HepG2 (cell line): Measurements from ENCODE around the gene FGD5. TPM values are rescaled to one million over a fixed set of nuclear protein-coding genes. Genes with fewer than 3 reads are reported as not detected.

Experiments used
- ATAC-seq: fragments of 200-7000 bp; cut with Tn5 transposase; 3 replicates; pipeline ENCODE4 v1.9.1; 2020; ENCODE audit warnings: mild to moderate bottlenecking, moderate library complexity
- BruUV-seq: library from RNA; stranded (reverse); fragments of 400-500 nt; replicated peaks from 2 replicates; lab custom pipeline; 2021; lab: Mats Ljungman, UMichigan
- CTCF ChIA-PET: fragments of 300-600 bp; formaldehyde crosslinking; extraction: SDS; loops from one replicate; lab custom pipeline; 2021; ENCODE audit warnings: low total read pairs, inconsistent platforms, low intra/inter-chr PET ratio; lab: Yijun Ruan, JAX
- POLR2A ChIA-PET: fragments of 350-600 bp; sonication (Branson Sonifier 250); formaldehyde crosslinking; loops from one replicate; lab custom pipeline; 2020; ENCODE audit warnings: antibody characterized with exemption, inconsistent platforms; lab: Yijun Ruan, JAX
- DNase-seq: peaks from one replicate; pipeline ENCODE4 v3.0.0-alpha.2; 2015; ENCODE audit warnings: low spot score
- FAIRE-seq: peaks from 3 replicates; lab custom pipeline; 2011; peaks lifted over from hg19 to GRCh38; lab: Jason Lieb, UNC
- H2AFZ ChIP-seq: one replicate; pipeline ENCODE4 v1.6.1; 2011; ENCODE audit warnings: low read length, inconsistent platforms
- H3K27ac ChIP-seq: fragments of 300-600 bp; 3 replicates; pipeline ENCODE4 v1.8.0; 2011; ENCODE audit warnings: mixed run types, mild to moderate bottlenecking, mixed read lengths, low read length, inconsistent platforms; ENCODE audit not compliant: insufficient read depth; ENCODE audit errors: extremely low read length
- H3K27me3 ChIP-seq, 2 experiments: fragments of 200-600 bp in 1 of 2; 2 replicates in 1 of 2; 3 replicates in 1 of 2; pipeline versions ENCODE4 v1.6.0 to v1.8.0; 2011; ENCODE audit warnings: low read length in 2 of 2, mild to moderate bottlenecking in 2 of 2, moderate library complexity in 2 of 2, inconsistent platforms in 1 of 2; ENCODE audit not compliant: insufficient read depth in 2 of 2, control insufficient read depth in 1 of 2
- H3K36me3 ChIP-seq, 2 experiments: fragments of 200-600 bp in 1 of 2; replicated peaks in 1 of 2; 2 replicates in 1 of 2; 3 replicates in 1 of 2; pipeline versions ENCODE4 v1.5.1 to v1.8.0; 2011; ENCODE audit warnings: low read length in 2 of 2, inconsistent platforms in 1 of 2; ENCODE audit not compliant: insufficient read depth in 2 of 2, control insufficient read depth in 1 of 2
- H3K4me1 ChIP-seq: 2 replicates; pipeline ENCODE4 v1.5.1; 2012; ENCODE audit warnings: low read length, inconsistent platforms; ENCODE audit not compliant: insufficient read depth
- H3K4me2 ChIP-seq: 2 replicates; pipeline ENCODE4 v1.6.0; 2011; ENCODE audit warnings: low read depth, low read length, inconsistent platforms
- H3K4me3 ChIP-seq, 3 experiments: fragments of 200-600 bp in 1 of 3; sonication (generic), shearing (Covaris generic) in 1 of 3; replicated peaks in 1 of 3; 2 replicates each; pipeline ENCODE4 v1.5.1; 2011 to 2016; ENCODE audit warnings: low read length in 3 of 3, inconsistent platforms in 2 of 3, low read depth in 2 of 3, mild to moderate bottlenecking in 2 of 3, control low read depth in 1 of 3, mixed read lengths in 1 of 3; ENCODE audit not compliant: insufficient read depth in 1 of 3
- H3K79me2 ChIP-seq: one replicate; pipeline ENCODE4 v1.6.1; 2011; ENCODE audit warnings: low read length, inconsistent platforms; ENCODE audit not compliant: insufficient read depth
- H3K9ac ChIP-seq: 2 replicates; pipeline ENCODE4 v1.6.0; 2011; ENCODE audit warnings: mild to moderate bottlenecking, low read depth, low read length, inconsistent platforms; ENCODE audit not compliant: insufficient read depth
- H3K9me3 ChIP-seq: 2 replicates; pipeline ENCODE4 v1.5.1; 2012; ENCODE audit warnings: mild to moderate bottlenecking, low read length
- H4K20me1 ChIP-seq: 2 replicates; pipeline ENCODE4 v1.6.0; 2011; ENCODE audit warnings: inconsistent platforms, mild to moderate bottlenecking, low read length, moderate library complexity; ENCODE audit not compliant: insufficient read depth
- ATF7-NPFF ChIP-seq: sonication (generic); formaldehyde crosslinking; IDR thresholded peaks from 2 replicates; pipeline ENCODE4 v1.8.1; 2023; ENCODE audit warnings: mild to moderate bottlenecking, low read depth, missing genetic modification reagents, moderate library complexity
- FLYWCH1 ChIP-seq: sonication (generic); formaldehyde crosslinking; IDR thresholded peaks from 2 replicates; pipeline ENCODE4 v1.8.1; 2023; ENCODE audit warnings: mild to moderate bottlenecking, missing genetic modification reagents
- ISL2 ChIP-seq: sonication (generic); formaldehyde crosslinking; IDR thresholded peaks from 2 replicates; pipeline ENCODE4 v1.5.0; 2020; ENCODE audit warnings: missing genetic modification reagents
- KLF12 ChIP-seq: sonication (generic); formaldehyde crosslinking; IDR thresholded peaks from 2 replicates; pipeline ENCODE4 v1.4.0; 2020; ENCODE audit warnings: missing genetic modification reagents, borderline replicate concordance
- MYC ChIP-seq: sonication (generic); formaldehyde crosslinking; IDR thresholded peaks from 2 replicates; pipeline ENCODE4 v1.9.0; 2021; ENCODE audit warnings: missing genetic modification reagents, borderline replicate concordance
- MYNN ChIP-seq: sonication (generic); formaldehyde crosslinking; IDR thresholded peaks from 2 replicates; pipeline ENCODE4 v1.4.0; 2020; ENCODE audit warnings: mild to moderate bottlenecking, low read depth, missing genetic modification reagents
- NFATC3 ChIP-seq: sonication (generic); formaldehyde crosslinking; IDR thresholded peaks from 2 replicates; pipeline ENCODE4 v1.5.1; 2020; ENCODE audit warnings: mild to moderate bottlenecking, missing genetic modification reagents
- SETDB1 ChIP-seq: sonication (generic); formaldehyde crosslinking; IDR thresholded peaks from 2 replicates; pipeline ENCODE4 v1.5.1; 2020; ENCODE audit warnings: missing genetic modification reagents, mild to moderate bottlenecking, borderline replicate concordance
- SKI ChIP-seq: fragments of 450-650 bp; IDR thresholded peaks from one replicate; pipeline ENCODE4 v1.6.1; 2018; ENCODE audit warnings: mild to moderate bottlenecking; ENCODE audit not compliant: partially characterized antibody
- SP5 ChIP-seq: IDR thresholded peaks from 2 replicates; pipeline ENCODE4 v1.6.1; 2016; ENCODE audit warnings: low read depth, borderline replicate concordance
- TBX3 ChIP-seq: fragments of 450-650 bp; IDR thresholded peaks from 2 replicates; pipeline ENCODE4 v1.6.1; 2017; ENCODE audit warnings: antibody characterized with exemption, mild to moderate bottlenecking, inconsistent platforms, borderline replicate concordance
- ZNF256 ChIP-seq: sonication (generic); formaldehyde crosslinking; conservative IDR thresholded peaks from 2 replicates; pipeline ENCODE4 v1.4.0; 2020; ENCODE audit warnings: missing genetic modification reagents
- ZNF296 ChIP-seq: sonication (generic); formaldehyde crosslinking; conservative IDR thresholded peaks from 2 replicates; pipeline ENCODE4 v1.5.0; 2020; ENCODE audit warnings: mild to moderate bottlenecking, missing genetic modification reagents
- ZNF564 ChIP-seq: sonication (generic); formaldehyde crosslinking; IDR thresholded peaks from 2 replicates; pipeline ENCODE4 v1.8.1; 2023; ENCODE audit warnings: mild to moderate bottlenecking, missing genetic modification reagents
- ZSCAN21 ChIP-seq: sonication (generic); formaldehyde crosslinking; IDR thresholded peaks from 2 replicates; pipeline ENCODE4 v1.8.0; 2022; ENCODE audit warnings: mild to moderate bottlenecking, missing genetic modification reagents, moderate library complexity, borderline replicate concordance
- WGBS: methylation state at CpG from one replicate; pipeline ENCODE4 v1.1.6; 2017; ENCODE audit warnings: low lambda C conversion rate; 5-methylcytosine and 5-hydroxymethylcytosine counted together
- in situ Hi-C: cut with HindIII; loops from 2 replicates; pipeline ENCODE4 v1.10.0; 2017; ENCODE audit warnings: low pct_unique_long_range_greater_than_20kb; ENCODE audit not compliant: extremely low pct_ligation_motif_present
- intact Hi-C: fragments of 100-400 bp; cut with micrococcal nuclease; formaldehyde crosslinking; loops from one replicate; pipeline ENCODE4 v1.10.0; 2022; ENCODE audit not compliant: unreplicated experiment
- polyA plus RNA-seq, 8 experiments: library from polyadenylated mRNA; depleted of rRNA in 3 of 8; stranded (reverse) in 7 of 8; unstranded in 1 of 8; fragments of >200 nt; fragmentation: Illumina TruSeq in 4 of 8; extraction: Trizol in 4 of 8; gene quantifications; 2 replicates each; pipeline versions ENCODE4 v1.2.1 to v1.2.3, GENCODE V29; 2011 to 2016; ENCODE audit warnings: low read depth in 4 of 8, missing spikeins in 1 of 8, mixed read lengths in 1 of 8; ENCODE audit not compliant: insufficient read depth in 1 of 8
- total RNA-seq, 5 experiments: library from RNA; depleted of rRNA; stranded (reverse); fragments of >200 nt; fragmentation: Illumina TruSeq; extraction: Trizol; gene quantifications; 2 replicates each; pipeline ENCODE4 v1.2.3, GENCODE V29; 2016; ENCODE audit warnings: low read depth in 1 of 5
- TF ChIP-seq, protein P1 (sequence below): sonication (generic); formaldehyde crosslinking; IDR thresholded peaks from 2 replicates; pipeline ENCODE4 v1.4.0; 2020; ENCODE audit warnings: low read depth, missing genetic modification reagents
- TF ChIP-seq, protein P2 (sequence below): sonication (generic); formaldehyde crosslinking; IDR thresholded peaks from 2 replicates; pipeline ENCODE4 v1.5.0; 2020; ENCODE audit warnings: mild to moderate bottlenecking, missing genetic modification reagents

The FGD5 gene
- total and polyA plus RNA-seq, 2 of the 13 experiments (the other 11 are each of a cell fraction or from before 2014, with no cell fraction given), result 0.17 TPM; not detected in 1

DNA sequence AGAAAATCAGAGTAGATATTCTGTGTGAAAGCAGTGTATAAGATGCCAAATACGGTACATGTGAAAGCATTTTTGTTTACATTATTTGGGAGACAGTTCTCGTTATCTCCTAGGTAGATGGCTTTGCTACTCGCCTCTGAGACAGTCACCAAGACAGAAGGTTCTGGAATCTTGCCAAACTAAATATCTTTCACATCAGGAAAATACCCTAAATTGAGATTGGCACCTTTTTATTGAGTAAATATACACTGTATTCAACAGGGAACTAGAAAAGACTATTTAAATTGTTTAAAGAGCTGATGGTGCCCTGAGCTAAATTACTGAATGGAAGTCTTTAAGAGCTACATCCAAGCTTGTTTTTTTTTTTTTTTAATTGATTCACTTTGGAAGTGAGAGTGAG lies 3.4 kb downstream of the FGD5 start:
- peaks cover 0 to 35% of the 10 kb centered on the region in 2 experiments; a peak in 4 of 5 replicates for H3K27me3 ChIP-seq
- WGBS, result 15% methylated on average over 3 of the region's 3 CpGs

More for the DNA sequence above, 3.4 kb downstream of the FGD5 start:
- POLR2A ChIA-PET, result no interaction called here
- TF ChIP-seq SP5 (CRISPR knock-in tag) (no peak), ZNF256 (no peak), SETDB1 (CRISPR knock-in tag) (no peak), MYNN (CRISPR knock-in tag) (no peak), TBX3 (no peak), ZNF564 (CRISPR knock-in tag) (no peak), FLYWCH1 (CRISPR knock-in tag) (no peak), MYC (CRISPR knock-in tag) (no peak), ATF7-NPFF (CRISPR knock-in tag) (no peak), ZNF296 (CRISPR knock-in tag) (no peak), KLF12 (no peak), NFATC3 (CRISPR knock-in tag) (no peak), ZSCAN21 (no peak), ISL2 (CRISPR knock-in tag) (no peak), SKI (no peak)
- TF ChIP-seq, protein P1, sequence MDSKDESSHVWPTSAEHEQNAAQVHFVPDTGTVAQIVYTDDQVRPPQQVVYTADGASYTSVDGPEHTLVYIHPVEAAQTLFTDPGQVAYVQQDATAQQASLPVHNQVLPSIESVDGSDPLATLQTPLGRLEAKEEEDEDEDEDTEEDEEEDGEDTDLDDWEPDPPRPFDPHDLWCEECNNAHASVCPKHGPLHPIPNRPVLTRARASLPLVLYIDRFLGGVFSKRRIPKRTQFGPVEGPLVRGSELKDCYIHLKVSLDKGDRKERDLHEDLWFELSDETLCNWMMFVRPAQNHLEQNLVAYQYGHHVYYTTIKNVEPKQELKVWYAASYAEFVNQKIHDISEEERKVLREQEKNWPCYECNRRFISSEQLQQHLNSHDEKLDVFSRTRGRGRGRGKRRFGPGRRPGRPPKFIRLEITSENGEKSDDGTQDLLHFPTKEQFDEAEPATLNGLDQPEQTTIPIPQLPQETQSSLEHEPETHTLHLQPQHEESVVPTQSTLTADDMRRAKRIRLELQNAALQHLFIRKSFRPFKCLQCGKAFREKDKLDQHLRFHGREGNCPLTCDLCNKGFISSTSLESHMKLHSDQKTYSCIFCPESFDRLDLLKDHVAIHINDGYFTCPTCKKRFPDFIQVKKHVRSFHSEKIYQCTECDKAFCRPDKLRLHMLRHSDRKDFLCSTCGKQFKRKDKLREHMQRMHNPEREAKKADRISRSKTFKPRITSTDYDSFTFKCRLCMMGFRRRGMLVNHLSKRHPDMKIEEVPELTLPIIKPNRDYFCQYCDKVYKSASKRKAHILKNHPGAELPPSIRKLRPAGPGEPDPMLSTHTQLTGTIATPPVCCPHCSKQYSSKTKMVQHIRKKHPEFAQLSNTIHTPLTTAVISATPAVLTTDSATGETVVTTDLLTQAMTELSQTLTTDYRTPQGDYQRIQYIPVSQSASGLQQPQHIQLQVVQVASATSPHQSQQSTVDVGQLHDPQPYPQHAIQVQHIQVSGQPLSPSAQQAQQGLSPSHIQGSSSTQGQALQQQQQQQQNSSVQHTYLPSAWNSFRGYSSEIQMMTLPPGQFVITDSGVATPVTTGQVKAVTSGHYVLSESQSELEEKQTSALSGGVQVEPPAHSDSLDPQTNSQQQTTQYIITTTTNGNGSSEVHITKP (CRISPR knock-in tag), result no peak
- TF ChIP-seq, protein P2, sequence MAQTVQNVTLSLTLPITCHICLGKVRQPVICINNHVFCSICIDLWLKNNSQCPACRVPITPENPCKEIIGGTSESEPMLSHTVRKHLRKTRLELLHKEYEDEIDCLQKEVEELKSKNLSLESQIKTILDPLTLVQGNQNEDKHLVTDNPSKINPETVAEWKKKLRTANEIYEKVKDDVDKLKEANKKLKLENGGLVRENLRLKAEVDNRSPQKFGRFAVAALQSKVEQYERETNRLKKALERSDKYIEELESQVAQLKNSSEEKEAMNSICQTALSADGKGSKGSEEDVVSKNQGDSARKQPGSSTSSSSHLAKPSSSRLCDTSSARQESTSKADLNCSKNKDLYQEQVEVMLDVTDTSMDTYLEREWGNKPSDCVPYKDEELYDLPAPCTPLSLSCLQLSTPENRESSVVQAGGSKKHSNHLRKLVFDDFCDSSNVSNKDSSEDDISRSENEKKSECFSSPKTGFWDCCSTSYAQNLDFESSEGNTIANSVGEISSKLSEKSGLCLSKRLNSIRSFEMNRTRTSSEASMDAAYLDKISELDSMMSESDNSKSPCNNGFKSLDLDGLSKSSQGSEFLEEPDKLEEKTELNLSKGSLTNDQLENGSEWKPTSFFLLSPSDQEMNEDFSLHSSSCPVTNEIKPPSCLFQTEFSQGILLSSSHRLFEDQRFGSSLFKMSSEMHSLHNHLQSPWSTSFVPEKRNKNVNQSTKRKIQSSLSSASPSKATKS (CRISPR knock-in tag), result no peak
- H3K79me2 ChIP-seq, result no peaks in the 10 kb centered on the region
- H3K4me3 ChIP-seq, result no peak overlapping the region
- H4K20me1 ChIP-seq, result no peaks in the 10 kb centered on the region
- no peaks in the 10 kb centered on the region for H3K9me3 ChIP-seq
- no peaks in the 10 kb centered on the region for H3K4me1 ChIP-seq
- FAIRE-seq (no peak), DNase-seq (no peak), ATAC-seq (no peak)
- intact Hi-C loops (no loop called here), in situ Hi-C loops (no loop called here)
- H3K9ac ChIP-seq, result no peak overlapping the region
- no peak overlapping the region for H2AFZ ChIP-seq
- H3K27ac ChIP-seq, result no peak overlapping the region
- no peaks in the 10 kb centered on the region; a peak in 1 of 5 replicates for H3K36me3 ChIP-seq
- H3K4me2 ChIP-seq, result no peak overlapping the region
- no TSS peak for BruUV-seq
- CTCF ChIA-PET, result no interaction called here
